Activated CD8-positive, alpha-beta T cell treated with anti-CD3 and anti-CD28 coated beads for 36 hours (primary cell): ENCODE measurements around the gene ST3GAL6. TPM values are rescaled to one million over a fixed set of nuclear protein-coding genes. Genes with fewer than 3 reads are reported as not detected.
A peak's percentile ranks its signal among the peaks of the same experiment; 100 is the strongest.

ENCODE experiments used
- ATAC-seq: fragments of 200-7000 bp; cut with Tn5 transposase; one replicate; pipeline ENCODE4 v1.10.0; 2021; ENCODE audit warnings: mild to moderate bottlenecking, moderate library complexity
- CTCF ChIA-PET: fragments of 350-600 bp; sonication (Branson Sonifier 250); formaldehyde crosslinking; loops from one replicate; lab custom pipeline; 2021; ENCODE audit warnings: antibody characterized with exemption; lab: Charles Lee
- POLR2A ChIA-PET: fragments of 350-600 bp; sonication (Branson Sonifier 250); formaldehyde crosslinking; loops from one replicate; lab custom pipeline; 2021; ENCODE audit warnings: antibody characterized with exemption; lab: Charles Lee
- DNase-seq: peaks from one replicate; pipeline ENCODE4 v3.0.0-alpha.2; 2020
- H3K27ac Mint-ChIP-seq: one replicate; pipeline ENCODE4 v1.8.0; 2021; ENCODE audit warnings: mild to moderate bottlenecking, mixed read lengths
- H3K27me3 Mint-ChIP-seq: one replicate; pipeline ENCODE4 v1.8.0; 2021; ENCODE audit warnings: mixed read lengths
- H3K36me3 Mint-ChIP-seq: one replicate; pipeline ENCODE4 v1.8.0; 2021; ENCODE audit warnings: low read depth, mixed read lengths
- H3K4me1 Mint-ChIP-seq: one replicate; pipeline ENCODE4 v1.8.0; 2021; ENCODE audit warnings: low read depth, mixed read lengths
- H3K4me3 Mint-ChIP-seq: one replicate; pipeline ENCODE4 v1.8.0; 2021; ENCODE audit warnings: mild to moderate bottlenecking, moderate library complexity, mixed read lengths
- H3K9me3 Mint-ChIP-seq: one replicate; pipeline ENCODE4 v1.8.0; 2021; ENCODE audit warnings: mixed read lengths
- intact Hi-C: fragments of 100-400 bp; cut with micrococcal nuclease; formaldehyde crosslinking; loops from one replicate; pipeline ENCODE4 v1.10.0; 2022
- total RNA-seq, 2 experiments: library from RNA; stranded (reverse); gene quantifications; one replicate each; pipeline ENCODE4 v1.2.3, GENCODE V29; 2021
- TF ChIP-seq, protein P1 (sequence below): fragments of 200-600 bp; IDR thresholded peaks from one replicate; pipeline ENCODE4 v1.8.0; 2022; ENCODE audit warnings: antibody characterized with exemption, mild to moderate bottlenecking

Gene ST3GAL6
- total RNA-seq, 2 experiments from 2014 or later, result not detected

DNA sequence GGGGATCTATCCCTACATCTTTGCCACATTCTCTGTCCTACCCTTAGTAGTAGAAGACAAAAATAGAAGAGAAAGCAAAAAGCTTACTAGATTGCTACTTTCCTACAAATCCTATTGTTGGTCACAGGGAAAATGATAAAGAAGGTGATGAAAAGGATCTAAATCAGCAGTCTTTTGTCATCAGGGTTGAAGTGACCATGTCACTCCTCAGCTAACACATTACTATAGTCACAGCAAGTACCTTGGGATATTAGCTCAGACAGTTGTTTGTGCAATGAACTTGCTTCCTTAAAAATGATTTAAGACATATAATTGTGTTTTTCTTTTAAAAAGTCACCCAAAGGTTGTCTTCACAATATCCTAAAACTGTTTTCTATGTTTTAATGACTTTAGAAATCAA lies 6.3 kb downstream of the ST3GAL6 start:
- Mint-ChIP-seq H3K4me3 (no peak overlapping the region), H3K27me3 (peaks cover 8% of the 10 kb centered on the region), H3K36me3 (no peaks in the 10 kb centered on the region), H3K4me1 (no peaks in the 10 kb centered on the region), H3K9me3 (no peaks in the 10 kb centered on the region), H3K27ac (no peak overlapping the region)
- TF ChIP-seq, protein P1, sequence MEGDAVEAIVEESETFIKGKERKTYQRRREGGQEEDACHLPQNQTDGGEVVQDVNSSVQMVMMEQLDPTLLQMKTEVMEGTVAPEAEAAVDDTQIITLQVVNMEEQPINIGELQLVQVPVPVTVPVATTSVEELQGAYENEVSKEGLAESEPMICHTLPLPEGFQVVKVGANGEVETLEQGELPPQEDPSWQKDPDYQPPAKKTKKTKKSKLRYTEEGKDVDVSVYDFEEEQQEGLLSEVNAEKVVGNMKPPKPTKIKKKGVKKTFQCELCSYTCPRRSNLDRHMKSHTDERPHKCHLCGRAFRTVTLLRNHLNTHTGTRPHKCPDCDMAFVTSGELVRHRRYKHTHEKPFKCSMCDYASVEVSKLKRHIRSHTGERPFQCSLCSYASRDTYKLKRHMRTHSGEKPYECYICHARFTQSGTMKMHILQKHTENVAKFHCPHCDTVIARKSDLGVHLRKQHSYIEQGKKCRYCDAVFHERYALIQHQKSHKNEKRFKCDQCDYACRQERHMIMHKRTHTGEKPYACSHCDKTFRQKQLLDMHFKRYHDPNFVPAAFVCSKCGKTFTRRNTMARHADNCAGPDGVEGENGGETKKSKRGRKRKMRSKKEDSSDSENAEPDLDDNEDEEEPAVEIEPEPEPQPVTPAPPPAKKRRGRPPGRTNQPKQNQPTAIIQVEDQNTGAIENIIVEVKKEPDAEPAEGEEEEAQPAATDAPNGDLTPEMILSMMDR, result no peak
- ATAC-seq, result no peak
- no peak for DNase-seq
- ChIA-PET POLR2A (no interaction called here), CTCF (no interaction called here)
- intact Hi-C loops, result no loop called here

DNA sequence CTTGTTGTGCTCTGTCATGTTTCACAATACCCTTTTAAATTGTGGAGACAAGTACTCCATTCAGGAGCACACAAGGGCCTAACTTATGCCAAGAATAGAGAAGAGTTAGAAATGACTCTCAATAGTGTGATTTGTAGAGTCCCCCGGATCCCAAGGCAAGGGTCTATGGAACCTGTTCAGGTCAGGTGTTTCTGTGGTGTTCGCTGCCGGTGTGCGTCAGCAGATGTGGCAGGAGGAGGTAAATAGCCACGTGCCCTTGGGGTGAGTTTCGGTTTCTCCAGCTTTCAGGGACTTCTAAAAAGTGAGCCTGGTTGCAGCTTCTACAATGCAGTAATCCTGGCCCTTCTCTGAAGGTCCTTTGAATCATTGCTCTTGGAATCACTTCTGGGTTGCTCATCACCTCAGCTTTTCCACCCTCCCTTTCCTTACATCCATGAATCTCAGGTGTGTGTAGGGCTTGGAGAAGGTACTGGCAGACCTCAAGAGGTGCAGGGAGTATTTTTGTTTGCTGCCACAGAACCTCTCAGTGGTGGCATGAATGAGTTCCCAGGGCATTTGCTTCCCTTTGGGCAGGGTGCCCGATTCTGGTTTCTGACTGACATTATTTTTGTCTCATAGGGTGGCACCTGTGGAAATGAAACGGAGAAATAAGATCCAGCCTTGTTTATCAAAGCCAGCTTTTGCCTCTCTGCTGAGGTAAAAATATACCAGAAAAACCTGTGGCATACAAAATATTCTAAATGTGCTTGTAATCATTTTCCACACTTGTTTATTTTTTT lies 7.3 kb downstream of the ST3GAL6 start:
- Mint-ChIP-seq H3K4me3 (no peak overlapping the region), H3K27ac (no peak overlapping the region), H3K4me1 (no peaks in the 10 kb centered on the region), H3K36me3 (no peaks in the 10 kb centered on the region), H3K27me3 (peaks cover 8% of the 10 kb centered on the region), H3K9me3 (no peaks in the 10 kb centered on the region)
- TF ChIP-seq, protein P1, result no peak
- POLR2A ChIA-PET, result no interaction called here
- intact Hi-C loops, result no loop called here
- DNase-seq, result peak; percentile 42
- peak; percentile 45 for ATAC-seq
- CTCF ChIA-PET, result no interaction called here

DNA sequence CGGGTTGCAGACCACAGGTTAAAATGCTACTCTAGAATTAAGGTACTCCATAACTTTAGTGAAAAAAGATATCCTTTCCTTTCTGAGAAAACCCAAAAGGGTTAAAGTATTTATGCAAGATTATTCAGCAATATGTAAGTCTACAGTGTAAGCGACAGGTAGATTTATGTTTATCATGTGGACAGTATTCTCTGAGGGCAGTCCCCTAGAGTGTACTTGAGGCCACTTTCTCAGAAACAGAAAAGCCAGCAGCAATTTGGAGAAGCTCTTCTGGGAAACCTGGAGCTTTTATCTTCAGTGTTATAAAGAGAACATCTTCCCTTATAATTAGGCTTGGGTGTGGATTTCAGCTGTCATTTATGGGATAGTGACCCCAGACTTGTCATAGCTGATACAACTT lies 8.9 kb downstream of the ST3GAL6 start:
- H3K9me3 Mint-ChIP-seq, result no peaks in the 10 kb centered on the region
- H3K27ac Mint-ChIP-seq, result no peak overlapping the region
- ATAC-seq (no peak), DNase-seq (no peak)
- peaks cover 14% of the 10 kb centered on the region for H3K27me3 Mint-ChIP-seq
- TF ChIP-seq, protein P1, result no peak
- no peaks in the 10 kb centered on the region for H3K36me3 Mint-ChIP-seq
- no peaks in the 10 kb centered on the region for H3K4me1 Mint-ChIP-seq
- ChIA-PET CTCF (interaction anchor here (1.1 kb wide), 1 partner anchor 11 kb away, joined by 3 read pairs; no protein-coding TSS in a partner anchor), POLR2A (no interaction called here)
- intact Hi-C loops, result no loop called here
- H3K4me3 Mint-ChIP-seq, result no peak overlapping the region

DNA sequence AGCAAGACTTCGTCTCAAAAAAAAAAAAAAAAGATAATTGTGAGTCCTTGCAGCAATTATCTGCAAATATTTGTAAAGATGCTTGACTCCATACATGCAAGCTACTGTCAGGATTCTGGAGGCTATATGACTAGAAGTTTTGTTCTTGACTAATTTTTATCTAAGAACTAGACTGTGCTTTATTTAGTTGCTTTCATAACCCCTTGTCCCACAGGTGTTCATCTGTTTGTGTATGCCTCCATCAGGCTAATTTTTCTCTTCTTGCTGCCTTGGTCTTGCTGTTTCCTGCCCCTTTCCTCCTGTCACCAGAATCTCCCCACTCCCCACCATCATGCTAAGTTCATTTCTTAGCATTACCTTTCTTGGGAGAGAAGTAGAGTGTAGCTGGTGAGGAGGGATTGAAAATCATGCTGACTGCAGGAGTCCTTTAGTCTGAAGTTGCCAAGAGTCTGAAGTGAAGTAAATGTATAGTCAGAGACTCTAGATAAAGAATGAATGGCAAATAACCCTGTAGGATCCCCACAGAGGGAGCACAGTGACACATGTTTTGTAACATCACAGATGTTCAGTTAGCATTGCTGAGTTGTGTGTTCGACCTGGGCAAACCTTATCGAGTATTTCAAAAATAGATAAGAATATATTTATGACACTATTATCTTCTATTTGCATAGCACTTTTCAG lies 12.5 kb downstream of the ST3GAL6 start:
- Mint-ChIP-seq H3K27me3 (peaks cover 11% of the 10 kb centered on the region), H3K4me3 (no peak overlapping the region), H3K9me3 (no peaks in the 10 kb centered on the region), H3K27ac (no peak overlapping the region), H3K36me3 (no peaks in the 10 kb centered on the region), H3K4me1 (no peaks in the 10 kb centered on the region)
- ChIA-PET POLR2A (interaction anchor here (0.9 kb wide), 1 partner anchor 143 kb away, joined by 3 read pairs; no protein-coding TSS in a partner anchor), CTCF (no interaction called here)
- no peak for DNase-seq
- no peak for ATAC-seq
- intact Hi-C loops, result no loop called here
- TF ChIP-seq, protein P1, result no peak

DNA sequence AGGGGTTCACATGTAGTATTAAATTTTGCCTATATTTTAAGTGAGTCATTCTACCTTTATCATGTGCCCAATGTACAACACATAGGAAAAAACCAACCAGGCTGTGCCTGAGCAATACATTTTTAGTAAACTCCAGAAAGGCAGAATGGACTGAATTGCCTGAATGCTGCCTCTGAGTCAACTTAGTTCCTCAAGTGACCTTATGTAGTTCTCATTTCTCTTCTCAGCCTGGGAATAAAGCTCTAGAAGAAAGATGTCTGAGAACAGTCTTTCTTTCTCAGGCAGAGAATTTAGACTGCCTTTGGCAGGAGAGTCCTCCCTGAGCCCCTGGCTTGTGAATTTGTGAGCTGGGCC lies 13.0 kb downstream of the ST3GAL6 start:
- CTCF ChIA-PET, result no interaction called here
- no peak for ATAC-seq
- H3K27ac Mint-ChIP-seq, result no peak overlapping the region

More for the DNA sequence above, 13.0 kb downstream of the ST3GAL6 start:
- TF ChIP-seq, protein P1, result no peak
- Mint-ChIP-seq H3K9me3 (no peaks in the 10 kb centered on the region), H3K36me3 (no peaks in the 10 kb centered on the region), H3K27me3 (peaks cover 13% of the 10 kb centered on the region), H3K4me3 (no peak overlapping the region), H3K4me1 (no peaks in the 10 kb centered on the region)
- DNase-seq, result no peak
- POLR2A ChIA-PET, result interaction anchor here (0.9 kb wide), 1 partner anchor 143 kb away, joined by 3 read pairs; no protein-coding TSS in a partner anchor
- intact Hi-C loops, result no loop called here
